ENCODE measurements around the gene RAPGEF5.

The RAPGEF5 gene

GRCh38 chr7:22378199-22378980, 21.4 kb upstream of the RAPGEF5 start:
- Histone ChIP-seq H4K91ac (ENCODE audit: low read depth, low read length) (peak overlapping the region; percentile 21), H3K36me3 (ENCODE audit: control insufficient read depth in 1 of 2, insufficient read depth in 2 of 2, low read length in 2 of 2) (no peaks in the 10 kb centered on the region), H3K27me3 (ENCODE audit: insufficient read depth, low read length) (no peaks in the 10 kb centered on the region), H3K4me1 (ENCODE audit: control insufficient read depth in 1 of 2, insufficient read depth in 2 of 2, low read length in 2 of 2) (peaks cover 4 to 6% of the 10 kb centered on the region in 2 experiments), H3K79me1 (ENCODE audit: low read length) (no peaks in the 10 kb centered on the region), H3K27ac (ENCODE audit: low read depth, low read length) (no peak overlapping the region), H3K4me2 (ENCODE audit: low read length) (no peak overlapping the region), H2BK120ac (ENCODE audit: insufficient read depth, low read length, poor library complexity) (no peak overlapping the region), H3K79me2 (ENCODE audit: control insufficient read depth, insufficient read depth, low read length, poor library complexity) (no peaks in the 10 kb centered on the region), H2BK12ac (ENCODE audit: low read length) (no peak overlapping the region), H3K9me3 (ENCODE audit: insufficient read depth, low read depth, low read length) (no peaks in the 10 kb centered on the region), H3K4me3 (ENCODE audit: low read depth, low read length) (no peak overlapping the region), H4K8ac (ENCODE audit: low read depth, low read length) (no peak overlapping the region), H3K18ac (ENCODE audit: low read length) (no peak overlapping the region), H4K12ac (ENCODE audit: low read depth, low read length) (no peak overlapping the region), H3K9ac (ENCODE audit: low read length) (no peak overlapping the region), H2BK5ac (ENCODE audit: low read depth, low read length, poor library complexity) (no peak overlapping the region), H3K23ac (ENCODE audit: low read length) (no peak overlapping the region), H2AFZ (ENCODE audit: insufficient read depth, low read length, poor library complexity) (no peak overlapping the region), H3K14ac (ENCODE audit: low read length) (no peak overlapping the region), H2AK5ac (ENCODE audit: low read length) (no peak overlapping the region), H3K4ac (ENCODE audit: low read depth, low read length) (no peak overlapping the region)
- DNase-seq: no peak
- no CpG with 5 or more reads among the region's 7 CpGs for WGBS (ENCODE audit: extremely low coverage, insufficient coverage, insufficient read length)

GRCh38 chr7:22377703-22378102, 20.7 kb upstream of the RAPGEF5 start:
- no peaks in the 10 kb centered on the region for H3K79me1 ChIP-seq (ENCODE audit: low read length)
- no peak overlapping the region for H2BK120ac ChIP-seq (ENCODE audit: insufficient read depth, low read length, poor library complexity)
- H4K91ac ChIP-seq (ENCODE audit: low read depth, low read length): no peak overlapping the region
- no peak overlapping the region for H2BK5ac ChIP-seq (ENCODE audit: low read depth, low read length, poor library complexity)
- H3K4me1 ChIP-seq (ENCODE audit: control insufficient read depth in 1 of 2, insufficient read depth in 2 of 2, low read length in 2 of 2): peaks cover 6 to 7% of the 10 kb centered on the region in 2 experiments
- H3K27me3 ChIP-seq (ENCODE audit: insufficient read depth, low read length): no peaks in the 10 kb centered on the region
- H3K4ac ChIP-seq (ENCODE audit: low read depth, low read length): no peak overlapping the region
- no peak overlapping the region for H2AFZ ChIP-seq (ENCODE audit: insufficient read depth, low read length, poor library complexity)
- WGBS (ENCODE audit: extremely low coverage, insufficient coverage, insufficient read length): no CpG with 5 or more reads among the region's 2 CpGs
- no peaks in the 10 kb centered on the region for H3K36me3 ChIP-seq (ENCODE audit: control insufficient read depth in 1 of 2, insufficient read depth in 2 of 2, low read length in 2 of 2)
- no peak overlapping the region for H4K8ac ChIP-seq (ENCODE audit: low read depth, low read length)
- no peak overlapping the region for H3K27ac ChIP-seq (ENCODE audit: low read depth, low read length)
- H4K12ac ChIP-seq (ENCODE audit: low read depth, low read length): no peak overlapping the region
- H2AK5ac ChIP-seq (ENCODE audit: low read length): no peak overlapping the region
- no peak overlapping the region for H3K4me2 ChIP-seq (ENCODE audit: low read length)
- no peak overlapping the region for H3K4me3 ChIP-seq (ENCODE audit: low read depth, low read length)
- no peak overlapping the region for H3K23ac ChIP-seq (ENCODE audit: low read length)
- no peak for DNase-seq
- no peaks in the 10 kb centered on the region for H3K79me2 ChIP-seq (ENCODE audit: control insufficient read depth, insufficient read depth, low read length, poor library complexity)
- H3K9me3 ChIP-seq (ENCODE audit: insufficient read depth, low read depth, low read length): no peaks in the 10 kb centered on the region
- H3K18ac ChIP-seq (ENCODE audit: low read length): no peak overlapping the region
- H3K14ac ChIP-seq (ENCODE audit: low read length): no peak overlapping the region
- H3K9ac ChIP-seq (ENCODE audit: low read length): no peak overlapping the region
- no peak overlapping the region for H2BK12ac ChIP-seq (ENCODE audit: low read length)

GRCh38 chr7:22375359-22376048, 18.6 kb upstream of the RAPGEF5 start:
- WGBS (ENCODE audit: extremely low coverage, insufficient coverage, insufficient read length): no CpG with 5 or more reads among the region's 2 CpGs
- Histone ChIP-seq H3K27ac (ENCODE audit: low read depth, low read length) (no peak overlapping the region), H2AFZ (ENCODE audit: insufficient read depth, low read length, poor library complexity) (no peak overlapping the region), H2BK120ac (ENCODE audit: insufficient read depth, low read length, poor library complexity) (no peak overlapping the region), H3K27me3 (ENCODE audit: insufficient read depth, low read length) (no peaks in the 10 kb centered on the region), H2BK5ac (ENCODE audit: low read depth, low read length, poor library complexity) (no peak overlapping the region), H3K79me1 (ENCODE audit: low read length) (no peaks in the 10 kb centered on the region), H4K12ac (ENCODE audit: low read depth, low read length) (no peak overlapping the region), H2AK5ac (ENCODE audit: low read length) (no peak overlapping the region), H4K8ac (ENCODE audit: low read depth, low read length) (no peak overlapping the region), H3K4ac (ENCODE audit: low read depth, low read length) (no peak overlapping the region), H2BK12ac (ENCODE audit: low read length) (no peak overlapping the region), H3K9me3 (ENCODE audit: insufficient read depth, low read depth, low read length) (no peaks in the 10 kb centered on the region), H3K4me3 (ENCODE audit: low read depth, low read length) (no peak overlapping the region), H3K36me3 (ENCODE audit: control insufficient read depth in 1 of 2, insufficient read depth in 2 of 2, low read length in 2 of 2) (no peaks in the 10 kb centered on the region), H3K79me2 (ENCODE audit: control insufficient read depth, insufficient read depth, low read length, poor library complexity) (no peaks in the 10 kb centered on the region), H4K91ac (ENCODE audit: low read depth, low read length) (no peak overlapping the region), H3K4me1 (ENCODE audit: control insufficient read depth in 1 of 2, insufficient read depth in 2 of 2, low read length in 2 of 2) (peaks cover 6 to 7% of the 10 kb centered on the region in 2 experiments), H3K9ac (ENCODE audit: low read length) (no peak overlapping the region), H3K18ac (ENCODE audit: low read length) (no peak overlapping the region), H3K23ac (ENCODE audit: low read length) (no peak overlapping the region), H3K14ac (ENCODE audit: low read length) (no peak overlapping the region), H3K4me2 (ENCODE audit: low read length) (no peak overlapping the region)
- peak in 1 of 2 donors; percentile 18 for DNase-seq

- Histone ChIP-seq H3K36me3 (ENCODE audit: control insufficient read depth in 1 of 2, insufficient read depth in 2 of 2, low read length in 2 of 2) (no peaks in the 10 kb centered on the region), H4K12ac (ENCODE audit: low read depth, low read length) (no peak overlapping the region), H3K9me3 (ENCODE audit: insufficient read depth, low read depth, low read length) (no peaks in the 10 kb centered on the region), H3K4me3 (ENCODE audit: low read depth, low read length) (no peak overlapping the region), H3K14ac (ENCODE audit: low read length) (no peak overlapping the region), H3K79me1 (ENCODE audit: low read length) (no peaks in the 10 kb centered on the region), H2BK12ac (ENCODE audit: low read length) (no peak overlapping the region), H3K4me1 (ENCODE audit: control insufficient read depth in 1 of 2, insufficient read depth in 2 of 2, low read length in 2 of 2) (peaks cover 6 to 7% of the 10 kb centered on the region in 2 experiments), H3K18ac (ENCODE audit: low read length) (no peak overlapping the region), H3K27ac (ENCODE audit: low read depth, low read length) (no peak overlapping the region), H2BK120ac (ENCODE audit: insufficient read depth, low read length, poor library complexity) (no peak overlapping the region), H3K79me2 (ENCODE audit: control insufficient read depth, insufficient read depth, low read length, poor library complexity) (no peaks in the 10 kb centered on the region), H2AFZ (ENCODE audit: insufficient read depth, low read length, poor library complexity) (no peak overlapping the region), H3K27me3 (ENCODE audit: insufficient read depth, low read length) (no peaks in the 10 kb centered on the region), H3K4me2 (ENCODE audit: low read length) (no peak overlapping the region), H3K23ac (ENCODE audit: low read length) (no peak overlapping the region), H2BK5ac (ENCODE audit: low read depth, low read length, poor library complexity) (no peak overlapping the region), H3K4ac (ENCODE audit: low read depth, low read length) (no peak overlapping the region), H2AK5ac (ENCODE audit: low read length) (no peak overlapping the region), H4K91ac (ENCODE audit: low read depth, low read length) (no peak overlapping the region), H3K9ac (ENCODE audit: low read length) (no peak overlapping the region), H4K8ac (ENCODE audit: low read depth, low read length) (no peak overlapping the region)
- no CpG with 5 or more reads among the region's 2 CpGs for WGBS (ENCODE audit: extremely low coverage, insufficient coverage, insufficient read length)
- DNase-seq: no peak
Measured at GRCh38 chr7:22373911-22374310, 17.0 kb upstream of the RAPGEF5 start.

Measured in trophoblast cell (in vitro differentiated cells and primary cell).